Measurements from ENCODE around the gene FMOD.
A peak's percentile ranks its signal among the peaks of the same experiment; 100 is the strongest.

DNA sequence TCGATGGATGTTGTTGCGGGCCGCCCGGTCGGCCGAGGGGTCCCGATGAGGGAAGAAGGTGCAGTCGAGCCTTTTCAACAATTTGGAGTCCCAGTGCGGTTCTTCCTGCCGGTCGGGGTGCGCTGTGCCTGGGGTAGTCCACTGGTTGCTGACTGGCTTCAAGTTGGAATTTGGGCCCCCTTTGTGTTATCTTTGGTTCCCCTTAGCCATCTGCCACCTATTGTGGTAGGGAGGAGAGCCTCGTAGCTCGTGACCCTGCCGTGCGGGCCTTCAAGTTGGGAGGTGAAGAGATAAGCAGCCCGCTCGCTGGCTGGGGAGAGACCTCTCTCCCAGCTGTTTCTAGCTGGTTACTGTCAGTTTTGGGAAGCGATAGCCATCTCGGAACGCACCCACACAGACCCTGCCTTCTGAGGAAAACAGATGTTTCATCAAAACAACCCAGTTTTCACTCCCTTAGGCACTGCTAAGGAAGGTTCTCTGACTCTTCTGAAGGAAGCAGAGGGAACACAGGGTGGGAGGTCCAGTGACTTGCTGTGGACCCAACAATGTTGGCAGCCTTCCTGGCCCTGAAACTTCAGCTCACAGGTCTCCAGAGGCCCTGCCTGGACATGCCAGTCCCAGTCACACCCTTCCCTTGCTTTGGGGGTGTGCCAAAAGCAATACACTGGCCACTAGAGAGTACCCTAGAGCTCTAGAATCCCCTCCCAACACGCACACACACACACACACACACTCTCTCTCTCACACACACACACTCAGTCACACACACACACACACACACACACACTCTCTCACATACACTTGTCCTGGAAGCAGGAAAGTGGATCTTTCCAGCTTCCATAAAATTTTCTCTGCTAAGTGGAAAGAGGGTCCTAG is 44.6 kb downstream of the FMOD start:
- peak; percentile 74; the same call in 1 of the 2 replicates for TF ChIP-seq ZBTB7A (tag by site-specific recombination; IDR thresholded peaks at IDR 0.05; ENCODE audit: low read depth)
- TF ChIP-seq, protein P1, sequence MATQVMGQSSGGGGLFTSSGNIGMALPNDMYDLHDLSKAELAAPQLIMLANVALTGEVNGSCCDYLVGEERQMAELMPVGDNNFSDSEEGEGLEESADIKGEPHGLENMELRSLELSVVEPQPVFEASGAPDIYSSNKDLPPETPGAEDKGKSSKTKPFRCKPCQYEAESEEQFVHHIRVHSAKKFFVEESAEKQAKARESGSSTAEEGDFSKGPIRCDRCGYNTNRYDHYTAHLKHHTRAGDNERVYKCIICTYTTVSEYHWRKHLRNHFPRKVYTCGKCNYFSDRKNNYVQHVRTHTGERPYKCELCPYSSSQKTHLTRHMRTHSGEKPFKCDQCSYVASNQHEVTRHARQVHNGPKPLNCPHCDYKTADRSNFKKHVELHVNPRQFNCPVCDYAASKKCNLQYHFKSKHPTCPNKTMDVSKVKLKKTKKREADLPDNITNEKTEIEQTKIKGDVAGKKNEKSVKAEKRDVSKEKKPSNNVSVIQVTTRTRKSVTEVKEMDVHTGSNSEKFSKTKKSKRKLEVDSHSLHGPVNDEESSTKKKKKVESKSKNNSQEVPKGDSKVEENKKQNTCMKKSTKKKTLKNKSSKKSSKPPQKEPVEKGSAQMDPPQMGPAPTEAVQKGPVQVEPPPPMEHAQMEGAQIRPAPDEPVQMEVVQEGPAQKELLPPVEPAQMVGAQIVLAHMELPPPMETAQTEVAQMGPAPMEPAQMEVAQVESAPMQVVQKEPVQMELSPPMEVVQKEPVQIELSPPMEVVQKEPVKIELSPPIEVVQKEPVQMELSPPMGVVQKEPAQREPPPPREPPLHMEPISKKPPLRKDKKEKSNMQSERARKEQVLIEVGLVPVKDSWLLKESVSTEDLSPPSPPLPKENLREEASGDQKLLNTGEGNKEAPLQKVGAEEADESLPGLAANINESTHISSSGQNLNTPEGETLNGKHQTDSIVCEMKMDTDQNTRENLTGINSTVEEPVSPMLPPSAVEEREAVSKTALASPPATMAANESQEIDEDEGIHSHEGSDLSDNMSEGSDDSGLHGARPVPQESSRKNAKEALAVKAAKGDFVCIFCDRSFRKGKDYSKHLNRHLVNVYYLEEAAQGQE (tag by site-specific recombination; IDR thresholded peaks at IDR 0.05), result 0 out of 2 replicates have a peak, but pooled peaks have one; percentile 42
- TF ChIP-seq, protein P2, sequence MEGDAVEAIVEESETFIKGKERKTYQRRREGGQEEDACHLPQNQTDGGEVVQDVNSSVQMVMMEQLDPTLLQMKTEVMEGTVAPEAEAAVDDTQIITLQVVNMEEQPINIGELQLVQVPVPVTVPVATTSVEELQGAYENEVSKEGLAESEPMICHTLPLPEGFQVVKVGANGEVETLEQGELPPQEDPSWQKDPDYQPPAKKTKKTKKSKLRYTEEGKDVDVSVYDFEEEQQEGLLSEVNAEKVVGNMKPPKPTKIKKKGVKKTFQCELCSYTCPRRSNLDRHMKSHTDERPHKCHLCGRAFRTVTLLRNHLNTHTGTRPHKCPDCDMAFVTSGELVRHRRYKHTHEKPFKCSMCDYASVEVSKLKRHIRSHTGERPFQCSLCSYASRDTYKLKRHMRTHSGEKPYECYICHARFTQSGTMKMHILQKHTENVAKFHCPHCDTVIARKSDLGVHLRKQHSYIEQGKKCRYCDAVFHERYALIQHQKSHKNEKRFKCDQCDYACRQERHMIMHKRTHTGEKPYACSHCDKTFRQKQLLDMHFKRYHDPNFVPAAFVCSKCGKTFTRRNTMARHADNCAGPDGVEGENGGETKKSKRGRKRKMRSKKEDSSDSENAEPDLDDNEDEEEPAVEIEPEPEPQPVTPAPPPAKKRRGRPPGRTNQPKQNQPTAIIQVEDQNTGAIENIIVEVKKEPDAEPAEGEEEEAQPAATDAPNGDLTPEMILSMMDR (tag by site-specific recombination; IDR thresholded peaks at IDR 0.05), result peak; percentile 99
- peak; percentile 97 for TF ChIP-seq KLF16 (tag by site-specific recombination; IDR thresholded peaks at IDR 0.05)
